Astrocyte (in vitro differentiated cells and primary cell): ENCODE data around the gene MPZL1. TPM values are rescaled to one million over a fixed set of nuclear protein-coding genes. Genes with fewer than 3 reads are reported as not detected.
"Not testable (repeated sequence)": the region's sequence is repeated elsewhere in the genome, so short reads cannot be mapped to it uniquely, and the experiment has no call there.

Experiments
- DNase-seq: peaks from one replicate; pipeline ENCODE4 v3.0.0-alpha.2; 2010; ENCODE audit warnings: low read depth
- FAIRE-seq: peaks from 2 replicates; lab custom pipeline; 2011; peaks lifted over from hg19 to GRCh38; lab: Jason Lieb, UNC
- H2AFZ ChIP-seq: 2 replicates; pipeline ENCODE4 v1.6.0; 2012; ENCODE audit warnings: low read depth, low read length, inconsistent platforms
- H3K27ac ChIP-seq: 2 replicates; pipeline ENCODE4 v1.5.1; 2011; ENCODE audit warnings: low read depth, low read length, inconsistent platforms
- H3K27me3 ChIP-seq: 2 replicates; pipeline ENCODE4 v1.6.0; 2011; ENCODE audit warnings: low read length, inconsistent platforms; ENCODE audit not compliant: insufficient read depth
- H3K36me3 ChIP-seq: 2 replicates; pipeline ENCODE4 v1.5.1; 2011; ENCODE audit warnings: low read length, inconsistent platforms; ENCODE audit not compliant: insufficient read depth
- H3K4me1 ChIP-seq: 2 replicates; pipeline ENCODE4 v1.5.1; 2011; ENCODE audit warnings: low read length, inconsistent platforms; ENCODE audit not compliant: insufficient read depth
- H3K4me2 ChIP-seq: 2 replicates; pipeline ENCODE4 v1.6.0; 2012; ENCODE audit warnings: low read length, inconsistent platforms
- H3K4me3 ChIP-seq: 2 replicates; pipeline ENCODE4 v1.5.1; 2011; ENCODE audit warnings: low read depth, mild to moderate bottlenecking, low read length, inconsistent platforms; ENCODE audit not compliant: insufficient read depth
- H3K79me2 ChIP-seq: 2 replicates; pipeline ENCODE4 v1.6.0; 2012; ENCODE audit warnings: mild to moderate bottlenecking, low read length, inconsistent platforms; ENCODE audit not compliant: insufficient read depth
- H3K9ac ChIP-seq: 2 replicates; pipeline ENCODE4 v1.6.0; 2012; ENCODE audit warnings: mild to moderate bottlenecking, low read length, inconsistent platforms
- H3K9me3 ChIP-seq: 2 replicates; pipeline ENCODE4 v1.5.1; 2012; ENCODE audit warnings: low read depth, mild to moderate bottlenecking, low read length, inconsistent platforms; ENCODE audit not compliant: insufficient read depth
- H4K20me1 ChIP-seq: 2 replicates; pipeline ENCODE4 v1.6.0; 2012; ENCODE audit warnings: low read length, inconsistent platforms; ENCODE audit not compliant: insufficient read depth
- H3K27ac Mint-ChIP-seq: one replicate; pipeline ENCODE4 v1.8.0; 2021; ENCODE audit warnings: mild to moderate bottlenecking, mixed read lengths; ENCODE audit not compliant: unreplicated experiment
- H3K27me3 Mint-ChIP-seq: one replicate; pipeline ENCODE4 v1.8.0; 2021; ENCODE audit warnings: low read depth, mixed read lengths; ENCODE audit not compliant: unreplicated experiment
- H3K36me3 Mint-ChIP-seq: one replicate; pipeline ENCODE4 v1.8.0; 2021; ENCODE audit warnings: low read depth, mixed read lengths; ENCODE audit not compliant: unreplicated experiment
- H3K4me1 Mint-ChIP-seq: one replicate; pipeline ENCODE4 v1.8.0; 2021; ENCODE audit warnings: low read depth, mixed read lengths; ENCODE audit not compliant: unreplicated experiment
- H3K4me3 Mint-ChIP-seq: one replicate; pipeline ENCODE4 v1.8.0; 2021; ENCODE audit warnings: mild to moderate bottlenecking, moderate library complexity, mixed read lengths; ENCODE audit not compliant: unreplicated experiment
- H3K9me3 Mint-ChIP-seq: one replicate; pipeline ENCODE4 v1.8.0; 2021; ENCODE audit warnings: mild to moderate bottlenecking, mixed read lengths; ENCODE audit not compliant: unreplicated experiment
- EZH2 ChIP-seq: IDR thresholded peaks from 2 replicates; pipeline ENCODE4 v1.6.1; 2012; ENCODE audit warnings: mild to moderate bottlenecking, low read length, inconsistent platforms; ENCODE audit not compliant: insufficient read depth
- total RNA-seq: library from RNA; stranded (reverse); gene quantifications from 2 replicates; pipeline ENCODE4 v1.2.1, GENCODE V29; 2021
- TF ChIP-seq, protein P1 (sequence below): IDR thresholded peaks from 2 replicates; pipeline ENCODE4 v1.5.1; 2011; ENCODE audit warnings: low read depth, mild to moderate bottlenecking, inconsistent platforms, low read length, moderate library complexity; ENCODE audit not compliant: insufficient read depth

Gene MPZL1
- total RNA-seq, 1 donor from 2014 or later = 240 TPM

DNA sequence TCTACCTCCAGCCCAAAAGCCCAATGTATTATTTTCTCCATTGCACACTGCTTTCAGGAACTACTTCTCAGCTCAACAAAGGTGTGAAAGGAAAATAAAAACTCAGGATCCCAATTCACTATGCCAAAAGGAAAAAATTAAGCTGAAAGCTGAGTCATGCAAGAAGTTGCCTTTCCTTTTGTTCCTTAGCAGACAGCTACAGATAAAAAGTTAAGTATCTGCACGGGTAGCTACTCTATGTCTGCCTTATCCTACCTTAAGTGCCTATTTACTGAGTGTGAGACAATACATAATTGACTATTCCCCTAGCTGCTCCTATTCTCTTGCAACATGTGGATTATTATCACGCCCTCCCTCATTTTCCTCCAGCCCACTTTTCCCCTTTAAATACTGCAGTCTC, 108.1 kb downstream of the MPZL1 start:
- Histone ChIP-seq H3K4me1 (no peaks in the 10 kb centered on the region), H3K9ac (no peak overlapping the region), H2AFZ (no peak overlapping the region), H4K20me1 (no peaks in the 10 kb centered on the region), H3K79me2 (no peaks in the 10 kb centered on the region), H3K27me3 (no peaks in the 10 kb centered on the region), H3K36me3 (no peaks in the 10 kb centered on the region), H3K4me3 (no peak overlapping the region), H3K9me3 (no peaks in the 10 kb centered on the region), H3K27ac (no peak overlapping the region), H3K4me2 (no peak overlapping the region)
- TF ChIP-seq, protein P1, sequence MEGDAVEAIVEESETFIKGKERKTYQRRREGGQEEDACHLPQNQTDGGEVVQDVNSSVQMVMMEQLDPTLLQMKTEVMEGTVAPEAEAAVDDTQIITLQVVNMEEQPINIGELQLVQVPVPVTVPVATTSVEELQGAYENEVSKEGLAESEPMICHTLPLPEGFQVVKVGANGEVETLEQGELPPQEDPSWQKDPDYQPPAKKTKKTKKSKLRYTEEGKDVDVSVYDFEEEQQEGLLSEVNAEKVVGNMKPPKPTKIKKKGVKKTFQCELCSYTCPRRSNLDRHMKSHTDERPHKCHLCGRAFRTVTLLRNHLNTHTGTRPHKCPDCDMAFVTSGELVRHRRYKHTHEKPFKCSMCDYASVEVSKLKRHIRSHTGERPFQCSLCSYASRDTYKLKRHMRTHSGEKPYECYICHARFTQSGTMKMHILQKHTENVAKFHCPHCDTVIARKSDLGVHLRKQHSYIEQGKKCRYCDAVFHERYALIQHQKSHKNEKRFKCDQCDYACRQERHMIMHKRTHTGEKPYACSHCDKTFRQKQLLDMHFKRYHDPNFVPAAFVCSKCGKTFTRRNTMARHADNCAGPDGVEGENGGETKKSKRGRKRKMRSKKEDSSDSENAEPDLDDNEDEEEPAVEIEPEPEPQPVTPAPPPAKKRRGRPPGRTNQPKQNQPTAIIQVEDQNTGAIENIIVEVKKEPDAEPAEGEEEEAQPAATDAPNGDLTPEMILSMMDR = no peak
- TF ChIP-seq EZH2 = no peak
- FAIRE-seq (no peak), DNase-seq (peak; percentile 13)
- no peak overlapping the region for H3K27ac Mint-ChIP-seq
- H3K4me1 Mint-ChIP-seq = peaks cover 10% of the 10 kb centered on the region
- H3K4me3 Mint-ChIP-seq = no peak overlapping the region
- H3K9me3 Mint-ChIP-seq = no peaks in the 10 kb centered on the region
- peaks cover 6% of the 10 kb centered on the region for H3K27me3 Mint-ChIP-seq
- H3K36me3 Mint-ChIP-seq = no peaks in the 10 kb centered on the region

DNA sequence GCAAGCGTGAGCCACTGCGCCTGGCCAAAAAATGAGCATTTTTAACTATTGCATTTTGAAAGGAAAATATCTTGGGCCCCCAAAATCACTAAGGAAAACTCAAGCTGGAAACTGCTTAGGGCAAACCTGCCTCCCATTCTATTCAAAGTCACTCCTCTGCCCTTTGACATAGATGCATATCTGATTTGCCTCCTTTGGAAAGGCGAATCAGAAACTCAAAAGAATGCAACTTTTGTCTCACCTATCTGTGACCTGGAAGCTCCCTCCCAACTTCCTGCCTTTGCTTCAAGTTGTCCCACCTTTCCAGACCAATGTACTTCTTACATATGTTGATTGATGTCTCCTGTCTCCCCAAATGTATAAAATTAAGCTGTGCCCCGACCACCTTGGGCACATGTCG, 108.9 kb downstream of the MPZL1 start:
- H3K4me3 Mint-ChIP-seq, H2AFZ ChIP-seq, H3K9me3 ChIP-seq, H3K4me1 Mint-ChIP-seq, H4K20me1 ChIP-seq, H3K4me3 ChIP-seq, H3K36me3 Mint-ChIP-seq, H3K4me1 ChIP-seq, H3K36me3 ChIP-seq, H3K4me2 ChIP-seq, H3K9me3 Mint-ChIP-seq, H3K27me3 ChIP-seq, H3K79me2 ChIP-seq, H3K27me3 Mint-ChIP-seq, H3K27ac ChIP-seq, H3K27ac Mint-ChIP-seq, DNase-seq, H3K9ac ChIP-seq, FAIRE-seq: not testable (repeated sequence)

DNA sequence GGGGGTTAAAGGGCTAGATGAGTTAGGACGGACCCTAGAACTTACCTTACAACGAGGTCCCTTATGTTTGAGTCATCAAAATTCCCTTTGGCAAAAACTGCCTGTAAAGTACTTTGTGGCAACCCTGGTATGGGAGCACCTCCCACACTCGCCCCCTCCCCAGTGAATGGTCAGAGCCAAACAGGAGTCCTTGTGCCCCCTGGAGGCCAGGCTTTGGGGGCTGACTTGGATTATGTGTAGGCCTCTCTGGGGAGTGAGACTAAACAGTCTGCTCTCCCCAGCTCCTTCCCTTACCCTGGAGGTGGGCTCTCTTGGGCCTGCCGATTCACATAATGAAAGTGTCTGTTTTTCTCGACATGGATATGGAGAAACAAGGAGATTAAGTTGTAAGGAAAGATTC, 110.9 kb downstream of the MPZL1 start:
- TF ChIP-seq, protein P1 = no peak
- TF ChIP-seq EZH2 = no peak
- FAIRE-seq (no peak), DNase-seq (no peak)

More for the DNA sequence above, 110.9 kb downstream of the MPZL1 start:
- Mint-ChIP-seq H3K27me3 (peaks cover 6% of the 10 kb centered on the region), H3K4me3 (no peak overlapping the region), H3K36me3 (no peaks in the 10 kb centered on the region), H3K4me1 (peaks cover 6% of the 10 kb centered on the region), H3K9me3 (peaks cover 2% of the 10 kb centered on the region), H3K27ac (no peak overlapping the region)
- Histone ChIP-seq H3K4me3 (no peak overlapping the region), H3K4me1 (no peaks in the 10 kb centered on the region), H3K9ac (no peak overlapping the region), H3K79me2 (no peaks in the 10 kb centered on the region), H2AFZ (no peak overlapping the region), H3K36me3 (no peaks in the 10 kb centered on the region), H3K27ac (no peak overlapping the region), H3K27me3 (no peaks in the 10 kb centered on the region), H3K4me2 (no peak overlapping the region), H4K20me1 (no peaks in the 10 kb centered on the region), H3K9me3 (no peaks in the 10 kb centered on the region)
